HG03095 (cell line): ENCODE results near the gene SPR.

Source experiments
- ATAC-seq: cut with Tn5 transposase; IDR thresholded peaks from one replicate; pipeline ENCODE4 v1.9.1; 2021; ENCODE audit warnings: moderate library complexity; ENCODE audit not compliant: unreplicated experiment

The SPR gene

GRCh38 chr2:72915320-72915906 lies 28.2 kb downstream of the SPR start:
- no peak for ATAC-seq

GRCh38 chr2:72915907-72916742 lies 28.9 kb downstream of the SPR start:
- ATAC-seq = peak; percentile 59

GRCh38 chr2:72916743-72917137 lies 29.5 kb downstream of the SPR start:
- no peak for ATAC-seq

- ATAC-seq = peak; percentile 42
Measured at GRCh38 chr2:72917138-72917876, 30.1 kb downstream of the SPR start, which contains the start of gene EMX1. Gene EMX1 (plus strand): TSS chr2:72917519. CDS start chr2:72917853, 334 bp downstream.

- ATAC-seq = no peak
Measured at GRCh38 chr2:72917877-72918553, 30.8 kb downstream of the SPR start.

GRCh38 chr2:72919414-72920317 lies 32.5 kb downstream of the SPR start:
- ATAC-seq = no peak

GRCh38 chr2:72920318-72921087 lies 33.3 kb downstream of the SPR start:
- no peak for ATAC-seq

- no peak for ATAC-seq
Measured at GRCh38 chr2:72921088-72921851, 34.1 kb downstream of the SPR start.

- no peak for ATAC-seq
Measured at GRCh38 chr2:72921853-72922252, 34.6 kb downstream of the SPR start.

GRCh38 chr2:72923833-72924352 lies 36.7 kb downstream of the SPR start:
- no peak for ATAC-seq

- no peak for ATAC-seq
Measured at GRCh38 chr2:72924353-72925240, 37.4 kb downstream of the SPR start.

GRCh38 chr2:72925328-72925943 lies 38.2 kb downstream of the SPR start:
- ATAC-seq = no peak

GRCh38 chr2:72926368-72926767 lies 39.2 kb downstream of the SPR start:
- no peak for ATAC-seq

GRCh38 chr2:72926811-72927465 lies 39.7 kb downstream of the SPR start:
- no peak for ATAC-seq

- ATAC-seq = no peak
Measured at GRCh38 chr2:72927619-72928550, 40.7 kb downstream of the SPR start.
